ENCODE measurements around the gene TH.

Gene TH

DNA sequence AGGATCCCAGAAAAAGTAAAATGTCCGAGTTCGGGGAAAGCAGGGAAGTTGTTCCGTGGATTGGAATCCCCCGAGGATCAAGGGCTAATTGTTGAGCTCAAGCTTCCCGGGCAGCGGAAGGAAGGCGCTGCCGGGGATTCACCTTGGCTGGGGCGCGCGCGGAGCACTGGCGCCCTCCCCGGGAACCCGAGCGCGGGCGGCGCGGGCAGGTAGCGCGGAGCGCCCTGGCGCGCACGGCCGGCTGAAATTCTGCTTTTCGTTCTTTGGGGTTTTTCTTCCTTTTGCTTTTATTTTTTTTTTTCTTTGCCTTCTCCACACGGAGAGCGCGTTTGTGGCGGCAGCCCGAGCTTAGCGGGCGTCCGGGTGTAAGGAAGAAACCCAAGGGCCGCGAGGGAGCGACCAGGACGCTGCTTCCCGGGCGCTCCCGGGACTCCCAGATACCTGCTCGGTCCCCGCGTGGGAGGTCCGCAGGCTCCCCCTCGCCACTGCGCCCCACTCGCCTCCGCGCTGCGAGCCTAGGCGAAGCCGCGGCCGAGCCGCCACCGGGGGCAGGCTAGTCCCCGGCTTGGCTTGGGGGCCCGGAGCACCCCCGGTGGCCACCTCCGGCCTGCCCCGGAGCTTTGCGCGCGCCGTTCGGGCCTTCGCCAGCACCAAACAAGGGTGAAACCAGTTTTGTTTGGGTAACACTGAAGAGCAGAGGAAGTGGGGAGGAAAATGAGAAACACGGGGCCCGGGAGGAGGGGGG, 27.6 kb downstream of the TH start:
- H3K9me3 ChIP-seq (ENCODE audit: insufficient read depth, low read depth, low read length): no peaks in the 10 kb centered on the region
- H3K9ac ChIP-seq (ENCODE audit: low read depth, low read length, poor library complexity, severe bottlenecking): no peak overlapping the region
- H3K4me3 ChIP-seq (ENCODE audit: low read length, poor library complexity, severe bottlenecking): no peak overlapping the region
- no peak overlapping the region for H2AFZ ChIP-seq (ENCODE audit: low read length)
- no peaks in the 10 kb centered on the region for H3F3A ChIP-seq (ENCODE audit: low read depth)
- no peaks in the 10 kb centered on the region for H3K9me2 ChIP-seq (replicated peaks; ENCODE audit: low read depth, low read length)
- H3K27me3 ChIP-seq (ENCODE audit: insufficient read depth, low read length, poor library complexity, severe bottlenecking): no peaks in the 10 kb centered on the region
- H3K36me3 ChIP-seq (ENCODE audit: insufficient read depth, low read length): no peaks in the 10 kb centered on the region
- no peaks in the 10 kb centered on the region for H3K79me2 ChIP-seq (ENCODE audit: insufficient read depth, low read length)
- H4K20me1 ChIP-seq (ENCODE audit: insufficient read depth, low read length, poor library complexity, severe bottlenecking): no peaks in the 10 kb centered on the region
- no peaks in the 10 kb centered on the region for H3K4me1 ChIP-seq (ENCODE audit: insufficient read depth, low read length, poor library complexity, severe bottlenecking)
- no peak for TF ChIP-seq EZH2phosphoT487 (IDR thresholded peaks at IDR 0.05; ENCODE audit: borderline replicate concordance)
- TF ChIP-seq, protein P1, sequence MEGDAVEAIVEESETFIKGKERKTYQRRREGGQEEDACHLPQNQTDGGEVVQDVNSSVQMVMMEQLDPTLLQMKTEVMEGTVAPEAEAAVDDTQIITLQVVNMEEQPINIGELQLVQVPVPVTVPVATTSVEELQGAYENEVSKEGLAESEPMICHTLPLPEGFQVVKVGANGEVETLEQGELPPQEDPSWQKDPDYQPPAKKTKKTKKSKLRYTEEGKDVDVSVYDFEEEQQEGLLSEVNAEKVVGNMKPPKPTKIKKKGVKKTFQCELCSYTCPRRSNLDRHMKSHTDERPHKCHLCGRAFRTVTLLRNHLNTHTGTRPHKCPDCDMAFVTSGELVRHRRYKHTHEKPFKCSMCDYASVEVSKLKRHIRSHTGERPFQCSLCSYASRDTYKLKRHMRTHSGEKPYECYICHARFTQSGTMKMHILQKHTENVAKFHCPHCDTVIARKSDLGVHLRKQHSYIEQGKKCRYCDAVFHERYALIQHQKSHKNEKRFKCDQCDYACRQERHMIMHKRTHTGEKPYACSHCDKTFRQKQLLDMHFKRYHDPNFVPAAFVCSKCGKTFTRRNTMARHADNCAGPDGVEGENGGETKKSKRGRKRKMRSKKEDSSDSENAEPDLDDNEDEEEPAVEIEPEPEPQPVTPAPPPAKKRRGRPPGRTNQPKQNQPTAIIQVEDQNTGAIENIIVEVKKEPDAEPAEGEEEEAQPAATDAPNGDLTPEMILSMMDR (conservative IDR thresholded peaks at IDR 0.05; ENCODE audit: low read length): no peak
- no peak overlapping the region for H3K4me2 ChIP-seq (ENCODE audit: low read depth, low read length, poor library complexity, severe bottlenecking)

DNA sequence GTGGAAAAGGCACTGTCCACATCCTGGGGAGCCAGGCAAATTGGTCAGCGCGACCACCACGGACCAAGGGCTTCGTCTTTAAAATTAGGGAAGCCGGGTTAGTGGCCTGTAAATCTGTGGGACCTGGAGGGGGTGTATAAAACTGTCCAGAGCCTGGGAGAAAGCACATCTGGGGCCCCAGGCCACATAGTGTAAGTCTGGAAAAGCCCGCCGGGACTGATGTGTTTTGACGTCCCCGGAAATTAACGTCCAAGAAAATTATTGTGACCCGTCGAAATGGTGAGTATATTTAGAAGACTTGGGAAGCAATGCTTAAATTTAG, 28.2 kb downstream of the TH start:
- H3K27me3 ChIP-seq (ENCODE audit: insufficient read depth, low read length, poor library complexity, severe bottlenecking): no peaks in the 10 kb centered on the region
- H2AFZ ChIP-seq (ENCODE audit: low read length): no peak overlapping the region
- H3F3A ChIP-seq (ENCODE audit: low read depth): no peaks in the 10 kb centered on the region
- no peaks in the 10 kb centered on the region for H3K36me3 ChIP-seq (ENCODE audit: insufficient read depth, low read length)
- no peaks in the 10 kb centered on the region for H4K20me1 ChIP-seq (ENCODE audit: insufficient read depth, low read length, poor library complexity, severe bottlenecking)
- H3K4me1 ChIP-seq (ENCODE audit: insufficient read depth, low read length, poor library complexity, severe bottlenecking): no peaks in the 10 kb centered on the region
- no peak overlapping the region for H3K9ac ChIP-seq (ENCODE audit: low read depth, low read length, poor library complexity, severe bottlenecking)
- no peak overlapping the region for H3K4me2 ChIP-seq (ENCODE audit: low read depth, low read length, poor library complexity, severe bottlenecking)
- no peak overlapping the region for H3K4me3 ChIP-seq (ENCODE audit: low read length, poor library complexity, severe bottlenecking)
- TF ChIP-seq, protein P1 (conservative IDR thresholded peaks at IDR 0.05; ENCODE audit: low read length): no peak
- TF ChIP-seq EZH2phosphoT487 (IDR thresholded peaks at IDR 0.05; ENCODE audit: borderline replicate concordance): no peak
- no peaks in the 10 kb centered on the region for H3K79me2 ChIP-seq (ENCODE audit: insufficient read depth, low read length)
- H3K9me2 ChIP-seq (replicated peaks; ENCODE audit: low read depth, low read length): no peaks in the 10 kb centered on the region
- no peaks in the 10 kb centered on the region for H3K9me3 ChIP-seq (ENCODE audit: insufficient read depth, low read depth, low read length)

DNA sequence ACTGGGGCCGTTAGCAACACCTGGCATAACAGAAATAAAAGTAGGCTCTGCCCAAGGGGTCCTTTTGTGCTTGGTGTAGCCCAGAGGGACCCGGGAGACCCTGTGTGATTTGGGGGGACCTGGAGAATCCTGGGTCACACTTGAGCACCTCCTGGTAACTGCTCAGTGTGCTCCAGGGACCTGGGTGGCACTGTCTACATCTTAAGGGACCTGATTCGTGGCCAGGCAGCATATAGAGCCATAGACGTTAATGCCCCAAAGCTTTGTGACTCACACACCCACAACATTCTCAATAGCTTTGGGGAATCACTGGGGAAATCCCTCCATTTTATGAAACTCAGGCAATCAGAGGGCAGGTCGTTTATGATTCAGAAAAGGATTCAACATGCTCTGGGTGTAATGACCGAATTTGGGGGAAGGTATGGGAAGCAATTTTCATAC, 28.8 kb downstream of the TH start:
- no peaks in the 10 kb centered on the region for H3K4me1 ChIP-seq (ENCODE audit: insufficient read depth, low read length, poor library complexity, severe bottlenecking)
- no peaks in the 10 kb centered on the region for H3K9me3 ChIP-seq (ENCODE audit: insufficient read depth, low read depth, low read length)
- H3K79me2 ChIP-seq (ENCODE audit: insufficient read depth, low read length): no peaks in the 10 kb centered on the region
- H3K9me2 ChIP-seq (replicated peaks; ENCODE audit: low read depth, low read length): no peaks in the 10 kb centered on the region
- no peaks in the 10 kb centered on the region for H3K36me3 ChIP-seq (ENCODE audit: insufficient read depth, low read length)
- no peak overlapping the region for H3K9ac ChIP-seq (ENCODE audit: low read depth, low read length, poor library complexity, severe bottlenecking)
- no peaks in the 10 kb centered on the region for H4K20me1 ChIP-seq (ENCODE audit: insufficient read depth, low read length, poor library complexity, severe bottlenecking)
- H3K27me3 ChIP-seq (ENCODE audit: insufficient read depth, low read length, poor library complexity, severe bottlenecking): no peaks in the 10 kb centered on the region
- no peak overlapping the region for H3K4me2 ChIP-seq (ENCODE audit: low read depth, low read length, poor library complexity, severe bottlenecking)
- H2AFZ ChIP-seq (ENCODE audit: low read length): no peak overlapping the region
- no peaks in the 10 kb centered on the region for H3F3A ChIP-seq (ENCODE audit: low read depth)
- no peak for TF ChIP-seq EZH2phosphoT487 (IDR thresholded peaks at IDR 0.05; ENCODE audit: borderline replicate concordance)
- TF ChIP-seq, protein P1 (conservative IDR thresholded peaks at IDR 0.05; ENCODE audit: low read length): no peak
- no peak overlapping the region for H3K4me3 ChIP-seq (ENCODE audit: low read length, poor library complexity, severe bottlenecking)
